Measurements from ENCODE around the gene BLMH. TPM values are rescaled to one million over a fixed set of nuclear protein-coding genes. Genes with fewer than 3 reads are reported as not detected.
"Not testable (repeated sequence)": the region's sequence is repeated elsewhere in the genome, so short reads cannot be mapped to it uniquely, and the experiment has no call there.

BLMH gene
- total and polyA plus RNA-seq, 2 experiments from 2014 or later = 21.3 to 28.2 TPM

DNA sequence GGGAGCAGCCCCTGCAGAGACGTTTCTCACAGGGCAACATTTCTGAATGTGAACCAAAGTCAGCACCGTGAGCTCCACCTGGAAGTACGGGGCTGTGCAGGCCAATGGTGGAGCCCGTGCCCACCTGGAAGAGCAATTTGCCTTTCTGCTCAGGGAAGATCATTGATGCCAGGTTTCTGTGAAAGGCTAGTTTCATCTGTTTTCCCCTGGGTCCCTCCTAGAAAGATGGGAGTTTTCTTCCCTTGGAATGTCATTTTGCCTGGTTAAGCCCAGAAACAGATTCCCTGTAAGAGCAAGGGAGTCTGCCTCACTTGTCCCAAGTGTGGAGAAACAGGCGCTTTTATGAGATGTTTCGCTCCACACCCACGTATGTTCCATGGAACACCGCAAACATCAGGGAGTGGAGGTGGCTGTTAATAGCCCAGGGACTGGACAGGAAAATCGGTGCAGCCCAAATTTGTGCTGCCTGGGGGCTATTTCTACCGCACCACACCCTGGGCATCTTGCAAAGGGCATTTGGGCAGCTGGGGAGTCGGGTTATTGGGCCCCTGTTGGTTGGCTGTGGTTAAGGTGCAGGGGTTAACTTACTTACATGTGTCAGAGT, 58.8 kb downstream of the BLMH start:
- Histone ChIP-seq H3K4me2 (no peak overlapping the region), H3K9me3 (ENCODE audit: low read depth) (no peaks in the 10 kb centered on the region), H3K79me2 (no peaks in the 10 kb centered on the region), H3K4me1 (ENCODE audit: insufficient read depth) (peaks cover 4% of the 10 kb centered on the region), H3K9me2 (replicated peaks; ENCODE audit: insufficient read depth) (no peaks in the 10 kb centered on the region), H2AFZ (no peak overlapping the region), H3K4me3 (no peak overlapping the region), H3K27ac (no peak overlapping the region), H3K27me3 (peaks cover 51% of the 10 kb centered on the region), H4K20me1 (ENCODE audit: insufficient read depth, poor library complexity, severe bottlenecking) (no peaks in the 10 kb centered on the region), H3K36me3 (replicated peaks; ENCODE audit: insufficient read depth, low read depth) (no peaks in the 10 kb centered on the region)
- peak; percentile 2 for DNase-seq (ENCODE audit: low spot score)
- 61% methylated on average over 11 of the region's 11 CpGs for WGBS (ENCODE audit: low lambda C conversion rate, missing lambda C conversion rate)
- TF ChIP-seq, protein P1, sequence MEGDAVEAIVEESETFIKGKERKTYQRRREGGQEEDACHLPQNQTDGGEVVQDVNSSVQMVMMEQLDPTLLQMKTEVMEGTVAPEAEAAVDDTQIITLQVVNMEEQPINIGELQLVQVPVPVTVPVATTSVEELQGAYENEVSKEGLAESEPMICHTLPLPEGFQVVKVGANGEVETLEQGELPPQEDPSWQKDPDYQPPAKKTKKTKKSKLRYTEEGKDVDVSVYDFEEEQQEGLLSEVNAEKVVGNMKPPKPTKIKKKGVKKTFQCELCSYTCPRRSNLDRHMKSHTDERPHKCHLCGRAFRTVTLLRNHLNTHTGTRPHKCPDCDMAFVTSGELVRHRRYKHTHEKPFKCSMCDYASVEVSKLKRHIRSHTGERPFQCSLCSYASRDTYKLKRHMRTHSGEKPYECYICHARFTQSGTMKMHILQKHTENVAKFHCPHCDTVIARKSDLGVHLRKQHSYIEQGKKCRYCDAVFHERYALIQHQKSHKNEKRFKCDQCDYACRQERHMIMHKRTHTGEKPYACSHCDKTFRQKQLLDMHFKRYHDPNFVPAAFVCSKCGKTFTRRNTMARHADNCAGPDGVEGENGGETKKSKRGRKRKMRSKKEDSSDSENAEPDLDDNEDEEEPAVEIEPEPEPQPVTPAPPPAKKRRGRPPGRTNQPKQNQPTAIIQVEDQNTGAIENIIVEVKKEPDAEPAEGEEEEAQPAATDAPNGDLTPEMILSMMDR (IDR thresholded peaks at IDR 0.05; ENCODE audit: poor library complexity) = no peak
- TF ChIP-seq EZH2 (IDR thresholded peaks at IDR 0.05; ENCODE audit: borderline replicate concordance) = no peak
- TF ChIP-seq EZH2phosphoT487 (IDR thresholded peaks at IDR 0.05; ENCODE audit: low read depth, severe bottlenecking, unreplicated experiment) = no peak

GRCh38 chr17:30232015-30232823, 59.5 kb downstream of the BLMH start:
- H3K27ac ChIP-seq = no peak overlapping the region
- no peaks in the 10 kb centered on the region for H3K9me2 ChIP-seq (replicated peaks; ENCODE audit: insufficient read depth)
- no peak overlapping the region for H3K4me2 ChIP-seq
- H2AFZ ChIP-seq = no peak overlapping the region
- no peaks in the 10 kb centered on the region for H3K36me3 ChIP-seq (replicated peaks; ENCODE audit: insufficient read depth, low read depth)
- H3K4me1 ChIP-seq (ENCODE audit: insufficient read depth) = peaks cover 4% of the 10 kb centered on the region
- no peak overlapping the region for H3K4me3 ChIP-seq
- H3K79me2 ChIP-seq = no peaks in the 10 kb centered on the region
- H3K9me3 ChIP-seq (ENCODE audit: low read depth) = no peaks in the 10 kb centered on the region
- 74% methylated on average over 10 of the region's 10 CpGs for WGBS (ENCODE audit: low lambda C conversion rate, missing lambda C conversion rate)
- peaks cover 45% of the 10 kb centered on the region for H3K27me3 ChIP-seq
- H4K20me1 ChIP-seq (ENCODE audit: insufficient read depth, poor library complexity, severe bottlenecking) = no peaks in the 10 kb centered on the region
- TF ChIP-seq EZH2phosphoT487 (IDR thresholded peaks at IDR 0.05; ENCODE audit: low read depth, severe bottlenecking, unreplicated experiment) (no peak), EZH2 (IDR thresholded peaks at IDR 0.05; ENCODE audit: borderline replicate concordance) (no peak)
- TF ChIP-seq, protein P1 (IDR thresholded peaks at IDR 0.05; ENCODE audit: poor library complexity) = no peak
- DNase-seq (ENCODE audit: low spot score) = peak; percentile 1

GRCh38 chr17:30230596-30231125, 61.1 kb downstream of the BLMH start:
- Histone ChIP-seq H2AFZ (no peak overlapping the region), H3K79me2 (no peaks in the 10 kb centered on the region), H3K27me3 (peaks cover 33% of the 10 kb centered on the region), H3K4me1 (ENCODE audit: insufficient read depth) (peaks cover 4% of the 10 kb centered on the region), H3K9me3 (ENCODE audit: low read depth) (no peaks in the 10 kb centered on the region), H3K4me2 (no peak overlapping the region), H3K27ac (no peak overlapping the region), H4K20me1 (ENCODE audit: insufficient read depth, poor library complexity, severe bottlenecking) (no peaks in the 10 kb centered on the region), H3K36me3 (replicated peaks; ENCODE audit: insufficient read depth, low read depth) (no peaks in the 10 kb centered on the region), H3K4me3 (no peak overlapping the region), H3K9me2 (replicated peaks; ENCODE audit: insufficient read depth) (no peaks in the 10 kb centered on the region)
- no peak for DNase-seq (ENCODE audit: low spot score)
- 77% methylated on average over 7 of the region's 7 CpGs for WGBS (ENCODE audit: low lambda C conversion rate, missing lambda C conversion rate)
- TF ChIP-seq, protein P1 (IDR thresholded peaks at IDR 0.05; ENCODE audit: poor library complexity) = no peak
- TF ChIP-seq EZH2phosphoT487 (IDR thresholded peaks at IDR 0.05; ENCODE audit: low read depth, severe bottlenecking, unreplicated experiment) = no peak
- no peak for TF ChIP-seq EZH2 (IDR thresholded peaks at IDR 0.05; ENCODE audit: borderline replicate concordance)

- 83% methylated on average over 1 of the region's 1 CpG for WGBS (ENCODE audit: low lambda C conversion rate, missing lambda C conversion rate)
- H3K79me2 ChIP-seq; H3K9me2 ChIP-seq (replicated peaks; ENCODE audit: insufficient read depth); H3K36me3 ChIP-seq (replicated peaks; ENCODE audit: insufficient read depth, low read depth); H3K27ac ChIP-seq; H2AFZ ChIP-seq; H3K4me2 ChIP-seq; H3K4me3 ChIP-seq; H4K20me1 ChIP-seq (ENCODE audit: insufficient read depth, poor library complexity, severe bottlenecking); DNase-seq (ENCODE audit: low spot score); H3K4me1 ChIP-seq (ENCODE audit: insufficient read depth); H3K9me3 ChIP-seq (ENCODE audit: low read depth): not testable (repeated sequence)
- H3K27me3 ChIP-seq = peaks cover 26% of the 10 kb centered on the region
Observed at GRCh38 chr17:30230009-30230408, 61.7 kb downstream of the BLMH start.

All from hepatocyte (in vitro differentiated cells).